SU-DHL-6 (cell line): ENCODE measurements around the gene RALBP1.

Experiments used
- H2AFZ ChIP-seq: fragments of 200-600 bp; sonication (generic); 2 replicates; pipeline ENCODE4 v1.6.1; 2014; ENCODE audit warnings: low read depth, mild to moderate bottlenecking, moderate library complexity, mixed read lengths, antibody characterized with exemption, low read length; ENCODE audit not compliant: severe bottlenecking
- H3F3A ChIP-seq: fragments of 200-600 bp; shearing (Covaris generic); 2 replicates; pipeline ENCODE4 v1.6.0; 2016; ENCODE audit warnings: antibody characterized with exemption, mild to moderate bottlenecking; ENCODE audit not compliant: insufficient read depth
- H3K27ac ChIP-seq: fragments of 200-600 bp; sonication (generic); 2 replicates; pipeline ENCODE4 v1.5.1; 2016; ENCODE audit warnings: low read depth, mild to moderate bottlenecking, low read length, moderate library complexity, mixed read lengths
- H3K27me3 ChIP-seq: fragments of 200-600 bp; sonication (generic), shearing (Covaris generic); 2 replicates; pipeline ENCODE4 v1.6.0; 2014; ENCODE audit warnings: mild to moderate bottlenecking, low read length
- H3K36me3 ChIP-seq: fragments of 200-600 bp; sonication (generic); 2 replicates; pipeline ENCODE4 v1.6.1; 2014; ENCODE audit warnings: mild to moderate bottlenecking, low read length, mixed read lengths
- H3K4me2 ChIP-seq: fragments of 300-600, 200-600 bp; shearing (Covaris generic), sonication (generic); 2 replicates; pipeline ENCODE4 v1.6.0; 2014; ENCODE audit warnings: low read length, low read depth, mild to moderate bottlenecking; ENCODE audit not compliant: poor library complexity, severe bottlenecking
- H3K4me3 ChIP-seq: fragments of 200-600 bp; sonication (generic); 2 replicates; pipeline ENCODE4 v1.5.1; 2014; ENCODE audit warnings: antibody characterized with exemption, low read length, mild to moderate bottlenecking, mixed read lengths; ENCODE audit not compliant: insufficient read depth, poor library complexity, severe bottlenecking
- H3K79me2 ChIP-seq: fragments of 200-600 bp; sonication (generic); 2 replicates; pipeline ENCODE4 v1.6.1; 2014; ENCODE audit warnings: mild to moderate bottlenecking, low read length, moderate library complexity; ENCODE audit not compliant: insufficient read depth
- H3K9ac ChIP-seq: fragments of 200-600 bp; sonication (generic); 2 replicates; pipeline ENCODE4 v1.7.0; 2014; ENCODE audit warnings: mild to moderate bottlenecking, low read length
- H3K9me2 ChIP-seq: fragments of 200-600 bp; sonication (generic); replicated peaks from 2 replicates; pipeline ENCODE4 v1.6.1; 2014; ENCODE audit warnings: low read length; ENCODE audit not compliant: insufficient read depth
- H3K9me3 ChIP-seq: fragments of 200-600 bp; sonication (generic); 2 replicates; pipeline ENCODE4 v1.6.1; 2014; ENCODE audit warnings: low read length, mixed read lengths; ENCODE audit not compliant: insufficient read depth
- H4K20me1 ChIP-seq: fragments of 200-600 bp; sonication (generic); 2 replicates; pipeline ENCODE4 v1.6.1; 2014; ENCODE audit warnings: low read depth, mild to moderate bottlenecking, antibody characterized with exemption, low read length, moderate library complexity, mixed read lengths
- CTCF ChIP-seq: fragments of 200-600 bp; sonication (generic); IDR thresholded peaks from one replicate; pipeline ENCODE4 v1.5.1; 2017; ENCODE audit warnings: antibody characterized with exemption, mild to moderate bottlenecking, low read length, moderate library complexity; ENCODE audit not compliant: insufficient read depth, poor library complexity, severe bottlenecking
- EZH2phosphoT487 ChIP-seq: fragments of 200-600 bp; sonication (generic), shearing (Covaris generic); conservative IDR thresholded peaks from 2 replicates; pipeline ENCODE4 v1.6.1; 2018; ENCODE audit warnings: mild to moderate bottlenecking, antibody characterized with exemption, low read length, moderate library complexity, mixed read lengths

Gene RALBP1

DNA sequence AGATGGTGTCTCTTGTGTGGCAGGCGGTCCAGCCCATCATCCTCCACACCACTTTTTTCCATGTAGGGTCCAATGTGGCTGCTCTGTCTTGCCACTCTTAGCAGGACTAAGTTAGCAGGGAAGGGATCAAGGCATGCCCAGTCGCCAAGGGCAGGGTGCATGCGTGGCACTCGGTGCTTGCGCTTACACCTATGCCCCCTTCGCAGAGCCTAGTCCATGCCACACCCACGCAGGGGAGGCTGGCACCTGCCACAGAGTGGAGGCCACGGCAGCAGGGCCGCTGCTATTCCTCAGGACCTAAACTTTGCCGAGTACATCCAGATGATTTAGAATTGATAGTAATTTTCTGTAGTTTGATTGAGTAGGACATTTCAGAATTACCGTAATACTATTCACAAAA, 59.5 kb downstream of the RALBP1 start:
- H3K9me2 ChIP-seq, result no peaks in the 10 kb centered on the region
- H3K27ac ChIP-seq, result no peak overlapping the region
- H2AFZ ChIP-seq, result no peak overlapping the region
- H4K20me1 ChIP-seq, result no peaks in the 10 kb centered on the region
- H3K36me3 ChIP-seq, result no peaks in the 10 kb centered on the region
- H3F3A ChIP-seq, result no peaks in the 10 kb centered on the region
- H3K9ac ChIP-seq, result no peak overlapping the region
- no peaks in the 10 kb centered on the region for H3K27me3 ChIP-seq
- H3K4me2 ChIP-seq, result no peak overlapping the region
- no peaks in the 10 kb centered on the region for H3K9me3 ChIP-seq
- no peak overlapping the region for H3K4me3 ChIP-seq
- H3K79me2 ChIP-seq, result no peaks in the 10 kb centered on the region
- TF ChIP-seq CTCF, result no peak
- no peak for TF ChIP-seq EZH2phosphoT487

DNA sequence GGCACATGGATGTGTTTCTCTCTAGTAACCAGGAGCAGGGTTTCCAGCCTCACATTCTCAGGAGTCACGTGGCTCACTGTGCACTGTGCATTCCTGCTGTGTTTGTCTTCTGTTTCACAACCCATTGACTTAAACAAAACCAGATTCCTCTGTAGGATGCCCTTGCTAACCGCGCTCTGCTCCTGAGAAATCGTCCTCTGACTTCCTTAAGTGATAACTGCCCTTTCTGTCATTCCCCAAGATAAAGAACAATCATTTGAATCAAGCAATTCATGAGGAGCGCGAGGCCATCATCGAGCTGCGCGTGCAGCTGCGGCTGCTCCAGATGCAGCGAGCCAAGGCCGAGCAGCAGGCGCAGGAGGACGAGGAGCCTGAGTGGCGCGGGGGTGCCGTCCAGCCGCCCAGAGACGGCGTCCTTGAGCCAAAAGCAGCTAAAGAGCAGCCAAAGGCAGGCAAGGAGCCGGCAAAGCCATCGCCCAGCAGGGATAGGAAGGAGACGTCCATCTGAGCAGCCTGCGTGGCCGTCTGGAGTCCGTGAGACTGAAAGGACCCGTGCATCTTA, 60.2 kb downstream of the RALBP1 start:
- TF ChIP-seq CTCF, result no peak
- no peak overlapping the region for H3K27ac ChIP-seq
- no peaks in the 10 kb centered on the region for H3K36me3 ChIP-seq
- no peaks in the 10 kb centered on the region for H3K79me2 ChIP-seq
- H3K27me3 ChIP-seq, result no peaks in the 10 kb centered on the region
- H2AFZ ChIP-seq, result no peak overlapping the region
- H3K4me2 ChIP-seq, result no peak overlapping the region
- H4K20me1 ChIP-seq, result no peaks in the 10 kb centered on the region
- H3F3A ChIP-seq, result no peaks in the 10 kb centered on the region
- no peak overlapping the region for H3K9ac ChIP-seq
- H3K9me2 ChIP-seq, result no peaks in the 10 kb centered on the region
- no peaks in the 10 kb centered on the region for H3K9me3 ChIP-seq
- no peak overlapping the region for H3K4me3 ChIP-seq

- Histone ChIP-seq H3F3A (no peaks in the 10 kb centered on the region), H3K27me3 (no peaks in the 10 kb centered on the region), H3K27ac (no peak overlapping the region), H2AFZ (no peak overlapping the region), H3K4me3 (no peak overlapping the region), H3K9me2 (no peaks in the 10 kb centered on the region), H4K20me1 (no peaks in the 10 kb centered on the region), H3K79me2 (no peaks in the 10 kb centered on the region), H3K36me3 (no peaks in the 10 kb centered on the region), H3K9me3 (no peaks in the 10 kb centered on the region), H3K4me2 (no peak overlapping the region), H3K9ac (no peak overlapping the region)
- TF ChIP-seq CTCF (no peak), EZH2phosphoT487 (no peak)
These were observed 61.2 kb downstream of the RALBP1 start for GRCh38 chr18:9536354-9537152.
